ENCODE measurements around the gene ZBTB7A. TPM values are rescaled to one million over a fixed set of nuclear protein-coding genes. Genes with fewer than 3 reads are reported as not detected.
"Not testable (repeated sequence)": the region's sequence is repeated elsewhere in the genome, so short reads cannot be mapped to it uniquely, and the experiment has no call there.

Gene ZBTB7A
- total and polyA plus RNA-seq, 2 of the 4 experiments (the other 2 are of a cell fraction), result 3.2 to 10.3 TPM

DNA sequence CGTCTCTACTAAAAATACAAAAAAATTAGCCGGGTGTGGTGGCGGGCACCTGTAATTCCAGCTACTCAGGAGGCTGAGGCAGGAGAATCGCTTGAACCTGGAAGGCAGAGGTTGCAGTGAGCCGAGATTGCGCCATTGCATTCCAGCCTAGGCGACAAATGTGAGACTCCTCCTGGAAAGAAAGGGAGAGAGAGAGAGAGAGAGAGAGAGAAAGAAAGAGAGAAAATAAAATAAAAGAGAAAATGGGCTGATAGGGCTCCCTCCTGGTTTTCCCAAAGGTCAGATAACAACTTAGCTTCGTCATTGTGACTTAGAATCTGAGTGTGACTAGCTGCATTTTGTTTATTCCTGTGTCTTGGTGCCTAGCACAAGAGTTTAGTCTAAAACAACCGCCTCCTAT, 61.3 kb downstream of the ZBTB7A start:
- dilution Hi-C loops (cut with HindIII; ENCODE audit: low sequenced_read_pairs, unreplicated experiment); BruUV-seq (replicated peaks); H4K8ac ChIP-seq (ENCODE audit: low read depth in 2 of 2, low read length in 2 of 2); H2AFZ ChIP-seq (replicated peaks; ENCODE audit: low read length, poor library complexity); H2AK9ac ChIP-seq (replicated peaks; ENCODE audit: low read depth, low read length, poor library complexity); H2BK15ac ChIP-seq (ENCODE audit: low read depth, low read length); ATAC-seq (ENCODE audit: low read depth); intact Hi-C loops (cut with micrococcal nuclease); H2AK5ac ChIP-seq (ENCODE audit: low read depth, low read length); H3K18ac ChIP-seq (ENCODE audit: low read depth, low read length); H3K9me3 ChIP-seq (ENCODE audit: control insufficient read depth, insufficient read depth, low read length); DNase-seq; H2BK5ac ChIP-seq (ENCODE audit: low read depth, low read length, poor library complexity, severe bottlenecking); H4K91ac ChIP-seq (ENCODE audit: insufficient read depth, low read depth, low read length); H3K4ac ChIP-seq (ENCODE audit: low read depth, low read length); H3K4me2 ChIP-seq (ENCODE audit: low read depth, low read length); H3K9ac ChIP-seq (ENCODE audit: low read depth, low read length); in situ Hi-C loops (cut with MboI; ENCODE audit: low sequenced_read_pairs); H3K14ac ChIP-seq (replicated peaks; ENCODE audit: low read depth, low read length); H2BK120ac ChIP-seq (ENCODE audit: low read depth, low read length); POLR2A ChIA-PET (ENCODE audit: unreplicated experiment); H3K56ac ChIP-seq (ENCODE audit: extremely low read depth, insufficient read depth, low read length); H3K27me3 ChIP-seq (ENCODE audit: control insufficient read depth, insufficient read depth, low read length); H4K5ac ChIP-seq (ENCODE audit: low read depth, low read length); H3K27ac ChIP-seq (ENCODE audit: insufficient read depth, low read length); H3K4me3 ChIP-seq (ENCODE audit: insufficient read depth, low read depth, low read length); H3K9me1 ChIP-seq (ENCODE audit: insufficient read depth, low read length); H3K36me3 ChIP-seq (ENCODE audit: control insufficient read depth, insufficient read depth, low read length); H2BK20ac ChIP-seq (ENCODE audit: low read depth, low read length); H3K23ac ChIP-seq (ENCODE audit: low read depth, low read length): not testable (repeated sequence)
- peaks cover 19% of the 10 kb centered on the region for H3K4me1 ChIP-seq (ENCODE audit: control insufficient read depth, insufficient read depth, low read length)
- H4K20me1 ChIP-seq (ENCODE audit: insufficient read depth, low read length), result peaks cover 25% of the 10 kb centered on the region
- WGBS, 2 experiments (ENCODE audit: extremely low coverage in 2 of 2, insufficient read length in 1 of 2), result no CpG with 5 or more reads among the region's 9 CpGs
- peaks cover 20 to 33% of the 10 kb centered on the region in 2 experiments; a peak in 3 of 4 replicates for H3K79me1 ChIP-seq (ENCODE audit: low read depth in 1 of 2, low read length in 2 of 2)
- CTCF ChIA-PET, result interaction anchor here (1.0 to 1.5 kb wide), 2 partner anchors 17 to 18 kb away, joined by 3 to 5 read pairs; no protein-coding TSS in a partner anchor

DNA sequence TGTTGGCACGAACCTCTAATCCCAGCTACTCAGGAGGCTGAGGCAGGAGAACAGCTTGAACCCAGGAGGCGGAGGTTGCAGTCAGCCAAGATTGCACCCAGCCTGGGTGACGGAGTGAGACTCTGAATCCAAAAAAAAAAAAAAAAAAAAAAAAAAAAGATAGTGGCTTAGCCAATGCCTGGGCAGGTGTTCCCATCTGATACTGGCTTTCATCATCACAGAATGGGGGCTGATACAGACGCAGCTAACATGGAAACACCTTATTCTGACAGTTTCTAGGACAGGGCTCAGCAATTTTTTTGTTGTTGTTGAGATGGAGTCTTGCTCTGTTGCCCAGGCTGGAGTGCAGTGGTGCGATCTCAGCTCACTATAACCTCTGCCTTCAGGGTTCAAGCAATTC, 65.9 kb downstream of the ZBTB7A start:
- H3K18ac ChIP-seq (ENCODE audit: low read depth, low read length); ATAC-seq (ENCODE audit: low read depth); H2BK15ac ChIP-seq (ENCODE audit: low read depth, low read length); H4K20me1 ChIP-seq (ENCODE audit: insufficient read depth, low read length); H3K9me1 ChIP-seq (ENCODE audit: insufficient read depth, low read length); H3K4ac ChIP-seq (ENCODE audit: low read depth, low read length); H3K27me3 ChIP-seq (ENCODE audit: control insufficient read depth, insufficient read depth, low read length); H4K91ac ChIP-seq (ENCODE audit: insufficient read depth, low read depth, low read length); H2BK5ac ChIP-seq (ENCODE audit: low read depth, low read length, poor library complexity, severe bottlenecking); H3K79me1 ChIP-seq (ENCODE audit: low read depth in 1 of 2, low read length in 2 of 2); DNase-seq; H3K4me1 ChIP-seq (ENCODE audit: control insufficient read depth, insufficient read depth, low read length); H4K8ac ChIP-seq (ENCODE audit: low read depth in 2 of 2, low read length in 2 of 2); H2BK120ac ChIP-seq (ENCODE audit: low read depth, low read length); H3K9ac ChIP-seq (ENCODE audit: low read depth, low read length); H2AFZ ChIP-seq (replicated peaks; ENCODE audit: low read length, poor library complexity); BruUV-seq (replicated peaks); in situ Hi-C loops (cut with MboI; ENCODE audit: low sequenced_read_pairs); dilution Hi-C loops (cut with HindIII; ENCODE audit: low sequenced_read_pairs, unreplicated experiment); H3K27ac ChIP-seq (ENCODE audit: insufficient read depth, low read length); H3K4me3 ChIP-seq (ENCODE audit: insufficient read depth, low read depth, low read length); H3K36me3 ChIP-seq (ENCODE audit: control insufficient read depth, insufficient read depth, low read length); H4K5ac ChIP-seq (ENCODE audit: low read depth, low read length); POLR2A ChIA-PET (ENCODE audit: unreplicated experiment); H3K9me3 ChIP-seq (ENCODE audit: control insufficient read depth, insufficient read depth, low read length); H2AK5ac ChIP-seq (ENCODE audit: low read depth, low read length); H3K14ac ChIP-seq (replicated peaks; ENCODE audit: low read depth, low read length); H3K4me2 ChIP-seq (ENCODE audit: low read depth, low read length); H2BK20ac ChIP-seq (ENCODE audit: low read depth, low read length); H3K23ac ChIP-seq (ENCODE audit: low read depth, low read length); CTCF ChIA-PET; H3K56ac ChIP-seq (ENCODE audit: extremely low read depth, insufficient read depth, low read length); H2AK9ac ChIP-seq (replicated peaks; ENCODE audit: low read depth, low read length, poor library complexity); intact Hi-C loops (cut with micrococcal nuclease): not testable (repeated sequence)
- WGBS, 2 experiments (ENCODE audit: extremely low coverage in 2 of 2, insufficient read length in 1 of 2), result 58% methylated on average over 2 of the region's 5 CpGs; no CpG with 5 or more reads in 1 of the 2 experiments
